Fibroblast of lung (primary cell): ENCODE measurements around the gene OPTC. TPM values are rescaled to one million over a fixed set of nuclear protein-coding genes. Genes with fewer than 3 reads are reported as not detected.

Experiments
- DNase-seq, 2 donors: peaks; one replicate each; pipeline versions ENCODE4 v3.0.0 to v3.0.0-alpha.2; 2010; ENCODE audit warnings: low read depth in 2 of 2
- H2AFZ ChIP-seq: 2 replicates; pipeline ENCODE4 v1.5.1; 2012; ENCODE audit warnings: low read length, control low read depth, inconsistent platforms
- H3K27ac ChIP-seq: 2 replicates; pipeline ENCODE4 v1.5.1; 2011; ENCODE audit warnings: low read length, control low read depth; ENCODE audit not compliant: insufficient read depth
- H3K27me3 ChIP-seq: 2 replicates; pipeline ENCODE4 v1.5.1; 2011; ENCODE audit warnings: mild to moderate bottlenecking, low read length; ENCODE audit not compliant: control insufficient read depth, insufficient read depth
- H3K36me3 ChIP-seq: 2 replicates; pipeline ENCODE4 v1.5.1; 2011; ENCODE audit warnings: low read length; ENCODE audit not compliant: control insufficient read depth, insufficient read depth
- H3K4me1 ChIP-seq: 2 replicates; pipeline ENCODE4 v1.5.1; 2011; ENCODE audit warnings: low read length; ENCODE audit not compliant: control insufficient read depth, insufficient read depth; ENCODE audit errors: extremely low read depth
- H3K4me2 ChIP-seq: 2 replicates; pipeline ENCODE4 v1.5.1; 2011; ENCODE audit warnings: low read length, control low read depth; ENCODE audit not compliant: insufficient read depth; ENCODE audit errors: extremely low read depth
- H3K4me3 ChIP-seq, 4 experiments: fragments of 200-600 bp in 1 of 4; sonication (generic) in 1 of 4; replicated peaks in 1 of 4; 2 replicates each; pipeline ENCODE4 v1.5.1; 2011 to 2016; ENCODE audit warnings: low read length in 4 of 4, low read depth in 3 of 4, mild to moderate bottlenecking in 3 of 4, control low read depth in 2 of 4, inconsistent platforms in 1 of 4, mixed read lengths in 1 of 4; ENCODE audit not compliant: insufficient read depth in 1 of 4; ENCODE audit errors: control extremely low read depth in 1 of 4
- H3K79me2 ChIP-seq: 2 replicates; pipeline ENCODE4 v1.5.1; 2012; ENCODE audit warnings: mild to moderate bottlenecking, low read length, inconsistent platforms; ENCODE audit not compliant: control insufficient read depth, insufficient read depth
- H3K9ac ChIP-seq: 2 replicates; pipeline ENCODE4 v1.5.1; 2011; ENCODE audit warnings: mild to moderate bottlenecking, low read length, control low read depth; ENCODE audit not compliant: insufficient read depth
- H3K9me3 ChIP-seq: 2 replicates; pipeline ENCODE4 v1.5.1; 2012; ENCODE audit warnings: low read depth, low read length; ENCODE audit not compliant: control insufficient read depth, insufficient read depth
- H4K20me1 ChIP-seq: 2 replicates; pipeline ENCODE4 v1.5.1; 2011; ENCODE audit warnings: low read length; ENCODE audit not compliant: control insufficient read depth, insufficient read depth; ENCODE audit errors: extremely low read depth
- EZH2 ChIP-seq: IDR thresholded peaks from 2 replicates; pipeline ENCODE4 v1.5.1; 2012; ENCODE audit warnings: low read length, control low read depth, mild to moderate bottlenecking; ENCODE audit errors: missing control alignments
- polyA plus RNA-seq, 2 donors: library from polyadenylated mRNA; depleted of rRNA in 1 of 2; stranded (reverse) in 1 of 2; unstranded in 1 of 2; fragments of >200 nt; gene quantifications; 2 replicates each; pipeline ENCODE4 v1.2.1, GENCODE V29; 2011 to 2012; ENCODE audit warnings: missing spikeins in 1 of 2
- total RNA-seq: library from RNA; depleted of rRNA; stranded (reverse); fragments of >200 nt; gene quantifications from 2 replicates; pipeline ENCODE4 v1.2.1, GENCODE V29; 2014
- TF ChIP-seq, protein P1 (sequence below), 2 donors: IDR thresholded peaks in 1 of 2; conservative IDR thresholded peaks in 1 of 2; 1 replicate in 1 of 2; 2 replicates in 1 of 2; pipeline ENCODE4 v1.5.1; 2011 to 2012; ENCODE audit warnings: low read length in 2 of 2, control low read depth in 1 of 2, inconsistent platforms in 1 of 2, low read depth in 1 of 2, mild to moderate bottlenecking in 1 of 2

Gene OPTC
- total and polyA plus RNA-seq, 2 donors (not counting 1 experiment from before 2014, with no cell fraction given), result not detected

DNA sequence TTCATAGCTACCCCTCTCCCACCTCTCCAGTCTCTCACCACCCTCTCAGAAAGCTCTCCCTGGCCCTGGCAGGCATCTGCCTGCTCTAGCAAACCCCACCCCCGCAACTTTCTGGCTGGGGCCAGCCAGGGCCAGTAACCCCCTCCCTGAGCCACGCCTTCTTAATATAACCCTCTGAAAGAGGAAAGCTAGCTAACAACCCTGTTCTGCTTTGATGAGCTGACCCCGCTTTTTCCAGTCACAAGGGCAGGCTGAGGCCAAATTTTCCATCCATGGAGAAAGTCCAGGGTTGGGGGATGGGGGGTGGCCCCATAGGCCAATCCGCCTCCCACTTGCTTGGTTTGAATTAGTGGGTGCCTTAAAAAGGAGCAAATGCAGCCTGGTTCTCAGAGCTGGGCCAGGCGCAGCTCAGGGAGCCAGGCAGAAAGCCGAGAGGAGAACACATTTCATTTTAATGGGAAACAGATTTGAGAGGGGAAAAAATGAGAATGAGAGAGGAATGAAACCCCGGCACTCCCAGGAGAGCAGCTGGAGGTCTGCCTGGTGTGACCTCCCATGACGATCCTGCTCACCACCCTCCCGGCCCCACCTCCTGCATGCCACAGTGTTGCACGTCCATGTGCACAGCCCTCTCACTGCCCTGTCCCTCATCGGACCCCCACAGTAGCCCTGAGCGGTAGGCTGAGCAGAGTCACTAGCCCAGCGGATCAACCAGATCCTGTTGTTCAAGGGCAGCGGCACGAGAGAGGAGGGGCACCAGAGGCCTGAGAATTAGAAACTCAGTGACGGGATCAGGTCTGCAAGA, 62.3 kb downstream of the OPTC start:
- H3K27me3 ChIP-seq, result no peaks in the 10 kb centered on the region
- peak overlapping the region in 1 of 4 experiments; percentile 33 for H3K4me3 ChIP-seq
- peak overlapping the region; percentile 62 for H3K9ac ChIP-seq
- H3K36me3 ChIP-seq, result no peaks in the 10 kb centered on the region
- H3K4me1 ChIP-seq, result peaks cover 36% of the 10 kb centered on the region
- peak overlapping the region; percentile 96 for H3K27ac ChIP-seq
- H3K9me3 ChIP-seq, result no peaks in the 10 kb centered on the region
- H3K79me2 ChIP-seq, result peaks cover 2% of the 10 kb centered on the region
- H4K20me1 ChIP-seq, result no peaks in the 10 kb centered on the region
- peak; percentile 76 to 80 for DNase-seq
- H2AFZ ChIP-seq, result no peak overlapping the region
- peak overlapping the region; percentile 80 for H3K4me2 ChIP-seq
- no peak for TF ChIP-seq EZH2
- TF ChIP-seq, protein P1, sequence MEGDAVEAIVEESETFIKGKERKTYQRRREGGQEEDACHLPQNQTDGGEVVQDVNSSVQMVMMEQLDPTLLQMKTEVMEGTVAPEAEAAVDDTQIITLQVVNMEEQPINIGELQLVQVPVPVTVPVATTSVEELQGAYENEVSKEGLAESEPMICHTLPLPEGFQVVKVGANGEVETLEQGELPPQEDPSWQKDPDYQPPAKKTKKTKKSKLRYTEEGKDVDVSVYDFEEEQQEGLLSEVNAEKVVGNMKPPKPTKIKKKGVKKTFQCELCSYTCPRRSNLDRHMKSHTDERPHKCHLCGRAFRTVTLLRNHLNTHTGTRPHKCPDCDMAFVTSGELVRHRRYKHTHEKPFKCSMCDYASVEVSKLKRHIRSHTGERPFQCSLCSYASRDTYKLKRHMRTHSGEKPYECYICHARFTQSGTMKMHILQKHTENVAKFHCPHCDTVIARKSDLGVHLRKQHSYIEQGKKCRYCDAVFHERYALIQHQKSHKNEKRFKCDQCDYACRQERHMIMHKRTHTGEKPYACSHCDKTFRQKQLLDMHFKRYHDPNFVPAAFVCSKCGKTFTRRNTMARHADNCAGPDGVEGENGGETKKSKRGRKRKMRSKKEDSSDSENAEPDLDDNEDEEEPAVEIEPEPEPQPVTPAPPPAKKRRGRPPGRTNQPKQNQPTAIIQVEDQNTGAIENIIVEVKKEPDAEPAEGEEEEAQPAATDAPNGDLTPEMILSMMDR (conservative IDR thresholded peaks at IDR 0.05 in 1 of 2, IDR thresholded peaks at IDR 0.05 in 1 of 2; ENCODE audit: low read depth in 1 of 2, low read length in 2 of 2), result no peak

DNA sequence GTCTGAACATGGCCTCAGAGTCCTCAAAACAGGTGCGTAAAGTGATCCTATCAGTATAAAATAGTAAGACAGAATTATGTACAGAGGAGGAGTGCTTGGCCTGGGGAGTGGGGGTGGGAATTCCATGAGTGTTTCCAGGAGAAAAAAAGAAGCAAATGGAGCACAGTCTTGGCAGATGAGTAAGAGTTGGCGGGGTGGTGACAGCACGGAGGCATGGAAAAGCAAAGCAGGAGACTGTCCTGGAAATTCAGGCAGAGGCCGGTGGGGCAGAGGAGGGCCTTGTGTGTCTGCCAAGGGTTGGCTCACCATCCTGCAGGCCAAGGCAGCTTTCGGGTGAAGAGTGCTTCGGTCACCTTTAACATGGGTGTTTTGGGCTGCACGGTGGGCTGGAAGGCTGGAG, 63.4 kb downstream of the OPTC start:
- H4K20me1 ChIP-seq, result no peaks in the 10 kb centered on the region
- H3K27me3 ChIP-seq, result no peaks in the 10 kb centered on the region
- H2AFZ ChIP-seq, result no peak overlapping the region
- H3K9ac ChIP-seq, result peak overlapping the region; percentile 43
- H3K4me3 ChIP-seq, result peak overlapping the region in 1 of 4 experiments; percentile 3
- peak; percentile 49 to 88 for DNase-seq
- peaks cover 36% of the 10 kb centered on the region for H3K4me1 ChIP-seq
- H3K4me2 ChIP-seq, result peak overlapping the region; percentile 80
- no peak for TF ChIP-seq EZH2
- TF ChIP-seq, protein P1 (conservative IDR thresholded peaks at IDR 0.05 in 1 of 2, IDR thresholded peaks at IDR 0.05 in 1 of 2; ENCODE audit: low read depth in 1 of 2, low read length in 2 of 2), result no peak
- H3K27ac ChIP-seq, result peak overlapping the region; percentile 96
- no peaks in the 10 kb centered on the region for H3K9me3 ChIP-seq
- no peaks in the 10 kb centered on the region for H3K36me3 ChIP-seq
- H3K79me2 ChIP-seq, result peaks cover 2% of the 10 kb centered on the region

GRCh38 chr1:203558064-203558760, 64.3 kb downstream of the OPTC start:
- peaks cover 36% of the 10 kb centered on the region for H3K4me1 ChIP-seq
- DNase-seq, result peak; percentile 98 to 100
- no peak overlapping the region for H3K4me3 ChIP-seq
- peak overlapping the region; percentile 96 for H3K27ac ChIP-seq
- H3K4me2 ChIP-seq, result peak overlapping the region; percentile 80
- no peaks in the 10 kb centered on the region for H3K27me3 ChIP-seq
- peaks cover 2% of the 10 kb centered on the region for H3K79me2 ChIP-seq
- H4K20me1 ChIP-seq, result no peaks in the 10 kb centered on the region
- no peaks in the 10 kb centered on the region for H3K9me3 ChIP-seq
- no peak overlapping the region for H3K9ac ChIP-seq
- TF ChIP-seq EZH2, result no peak
- TF ChIP-seq, protein P1 (conservative IDR thresholded peaks at IDR 0.05 in 1 of 2, IDR thresholded peaks at IDR 0.05 in 1 of 2; ENCODE audit: low read depth in 1 of 2, low read length in 2 of 2), result no peak
- no peak overlapping the region for H2AFZ ChIP-seq
- no peaks in the 10 kb centered on the region for H3K36me3 ChIP-seq
